Natural killer cell (primary cell): ENCODE measurements around the gene RPRML. TPM values are rescaled to one million over a fixed set of nuclear protein-coding genes. Genes with fewer than 3 reads are reported as not detected.
A peak's percentile ranks its signal among the peaks of the same experiment; 100 is the strongest.

Experiments
- ATAC-seq, 3 donors: fragments of 150-1000 bp in 2 of 3; fragments of 200-7000 bp in 1 of 3; cut with Tn5 transposase; 1 replicate in 1 of 3; 2 replicates in 2 of 3; pipeline ENCODE4 v1.10.0; 2021; ENCODE audit warnings: mild to moderate bottlenecking in 2 of 3, moderate library complexity in 2 of 3
- DNase-seq, 2 donors: peaks; one replicate each; pipeline versions ENCODE4 v3.0.0 to v3.0.0-alpha.2; 2013 to 2021; ENCODE audit warnings: mixed read lengths in 1 of 2
- H3K27ac ChIP-seq: one replicate; pipeline ENCODE4 v1.5.1; 2013; ENCODE audit warnings: mild to moderate bottlenecking, low read length
- H3K27me3 ChIP-seq: one replicate; pipeline ENCODE4 v1.6.1; 2013; ENCODE audit warnings: low read length; ENCODE audit not compliant: control insufficient read depth, insufficient read depth
- H3K36me3 ChIP-seq: one replicate; pipeline ENCODE4 v1.6.1; 2013; ENCODE audit warnings: low read length; ENCODE audit not compliant: control insufficient read depth, insufficient read depth
- H3K4me1 ChIP-seq: one replicate; pipeline ENCODE4 v1.6.1; 2013; ENCODE audit warnings: low read length; ENCODE audit not compliant: control insufficient read depth, insufficient read depth
- H3K4me3 ChIP-seq: one replicate; pipeline ENCODE4 v1.5.1; 2013; ENCODE audit warnings: low read length
- H3K9me3 ChIP-seq: one replicate; pipeline ENCODE4 v1.6.1; 2013; ENCODE audit warnings: low read length; ENCODE audit not compliant: control insufficient read depth, insufficient read depth
- H3K27ac Mint-ChIP-seq, 2 donors: one replicate each; pipeline ENCODE4 v1.8.0; 2022; ENCODE audit warnings: mild to moderate bottlenecking in 2 of 2, mixed read lengths in 2 of 2, moderate library complexity in 1 of 2
- H3K27me3 Mint-ChIP-seq, 2 donors: one replicate each; pipeline ENCODE4 v1.8.0; 2022; ENCODE audit warnings: low read depth in 2 of 2, mixed read lengths in 2 of 2
- H3K36me3 Mint-ChIP-seq: one replicate; pipeline ENCODE4 v1.8.0; 2022; ENCODE audit warnings: mixed read lengths
- H3K4me1 Mint-ChIP-seq, 2 donors: one replicate each; pipeline ENCODE4 v1.8.0; 2022; ENCODE audit warnings: mixed read lengths in 2 of 2
- H3K4me3 Mint-ChIP-seq: one replicate; pipeline ENCODE4 v1.8.0; 2022; ENCODE audit warnings: mild to moderate bottlenecking, moderate library complexity, mixed read lengths
- H3K9me3 Mint-ChIP-seq, 2 donors: one replicate each; pipeline ENCODE4 v1.8.0; 2022; ENCODE audit warnings: mixed read lengths in 2 of 2
- WGBS: methylation state at CpG from one replicate; pipeline ENCODE4 v1.1.7; 2013; ENCODE audit warnings: missing lambda C conversion rate; ENCODE audit not compliant: insufficient coverage; 5-methylcytosine and 5-hydroxymethylcytosine counted together
- intact Hi-C: fragments of 100-400 bp; cut with micrococcal nuclease; formaldehyde crosslinking; loops from one replicate; pipeline ENCODE4 v1.14.2; 2022
- total RNA-seq, 4 donors: library from RNA; stranded (reverse); fragments of 120-200 nt in 1 of 4; gene quantifications; one replicate each; pipeline versions ENCODE4 v1.2.3 to v1.2.4, GENCODE V29; 2013 to 2022
- TF ChIP-seq, protein P1 (sequence below): fragments of 200-600 bp; IDR thresholded peaks from one replicate; pipeline ENCODE4 v1.8.0; 2022; ENCODE audit warnings: antibody characterized with exemption

The RPRML gene
- total RNA-seq, 3 donors from 2014 or later (not counting 1 experiment from before 2014, with no cell fraction given): not detected

DNA sequence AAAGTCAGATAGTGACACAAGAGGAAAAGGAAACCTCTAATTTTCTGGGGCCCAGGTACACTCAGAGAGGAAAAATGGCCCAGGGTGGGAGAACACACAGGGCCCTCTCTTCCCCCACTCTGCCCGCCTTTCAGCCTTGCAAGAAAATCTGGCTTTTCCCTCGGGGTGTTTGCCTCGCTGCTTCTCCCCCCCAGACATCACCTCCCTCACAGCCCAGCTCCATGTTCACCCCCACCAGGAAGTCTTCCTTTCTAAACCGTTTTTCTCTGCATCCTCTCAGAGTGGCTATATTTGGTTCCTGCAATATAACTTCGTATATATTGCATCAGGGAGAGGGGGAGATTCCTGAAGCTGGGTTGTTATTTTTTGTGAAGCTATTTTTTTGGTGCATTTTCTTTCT lies 27.3 kb downstream of the RPRML start:
- Mint-ChIP-seq H3K36me3 (no peaks in the 10 kb centered on the region), H3K27me3 (peaks cover 0 to 8% of the 10 kb centered on the region in 2 donors), H3K4me3 (no peak overlapping the region), H3K9me3 (no peaks in the 10 kb centered on the region), H3K4me1 (peaks cover 3 to 7% of the 10 kb centered on the region in 2 donors), H3K27ac (no peak overlapping the region)
- TF ChIP-seq, protein P1, sequence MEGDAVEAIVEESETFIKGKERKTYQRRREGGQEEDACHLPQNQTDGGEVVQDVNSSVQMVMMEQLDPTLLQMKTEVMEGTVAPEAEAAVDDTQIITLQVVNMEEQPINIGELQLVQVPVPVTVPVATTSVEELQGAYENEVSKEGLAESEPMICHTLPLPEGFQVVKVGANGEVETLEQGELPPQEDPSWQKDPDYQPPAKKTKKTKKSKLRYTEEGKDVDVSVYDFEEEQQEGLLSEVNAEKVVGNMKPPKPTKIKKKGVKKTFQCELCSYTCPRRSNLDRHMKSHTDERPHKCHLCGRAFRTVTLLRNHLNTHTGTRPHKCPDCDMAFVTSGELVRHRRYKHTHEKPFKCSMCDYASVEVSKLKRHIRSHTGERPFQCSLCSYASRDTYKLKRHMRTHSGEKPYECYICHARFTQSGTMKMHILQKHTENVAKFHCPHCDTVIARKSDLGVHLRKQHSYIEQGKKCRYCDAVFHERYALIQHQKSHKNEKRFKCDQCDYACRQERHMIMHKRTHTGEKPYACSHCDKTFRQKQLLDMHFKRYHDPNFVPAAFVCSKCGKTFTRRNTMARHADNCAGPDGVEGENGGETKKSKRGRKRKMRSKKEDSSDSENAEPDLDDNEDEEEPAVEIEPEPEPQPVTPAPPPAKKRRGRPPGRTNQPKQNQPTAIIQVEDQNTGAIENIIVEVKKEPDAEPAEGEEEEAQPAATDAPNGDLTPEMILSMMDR: no peak
- H3K4me1 ChIP-seq: no peaks in the 10 kb centered on the region
- DNase-seq (no peak), ATAC-seq (no peak)
- no peaks in the 10 kb centered on the region for H3K9me3 ChIP-seq
- H3K4me3 ChIP-seq: no peak overlapping the region
- H3K36me3 ChIP-seq: no peaks in the 10 kb centered on the region
- no peaks in the 10 kb centered on the region for H3K27me3 ChIP-seq
- H3K27ac ChIP-seq: no peak overlapping the region
- intact Hi-C loops: no loop called here
- WGBS: 24% methylated on average over 3 of the region's 5 CpGs

DNA sequence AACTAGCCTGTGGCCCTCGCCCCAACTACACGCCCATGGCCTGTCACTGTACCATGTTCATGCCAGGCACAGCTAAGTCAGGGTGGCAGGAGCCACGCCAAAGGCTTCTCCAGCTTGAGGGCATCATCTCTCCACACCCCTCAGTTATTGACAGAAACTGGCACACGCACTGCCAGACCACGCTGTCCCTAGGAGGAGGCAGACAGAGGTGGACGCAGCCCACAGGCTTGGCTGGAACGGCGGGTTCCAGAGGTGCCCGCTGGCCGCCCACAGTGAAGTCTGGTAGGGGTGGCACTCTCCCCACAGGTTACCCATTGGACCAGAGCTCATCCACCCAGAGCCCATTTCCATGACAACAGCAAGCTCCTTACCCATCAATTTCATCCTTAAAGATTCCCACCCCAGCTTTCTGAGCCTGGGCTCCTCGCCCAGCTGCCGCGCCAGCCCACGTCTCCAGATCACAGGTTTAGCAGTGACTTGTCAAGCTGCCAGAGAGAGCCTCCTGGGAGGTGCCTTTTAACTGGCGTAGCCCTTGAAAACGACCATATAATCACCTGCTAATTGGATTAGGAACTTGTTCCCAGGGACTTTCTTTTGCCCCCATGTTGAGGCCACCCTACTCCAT lies 27.9 kb downstream of the RPRML start:
- no peaks in the 10 kb centered on the region for H3K27me3 ChIP-seq
- H3K4me3 ChIP-seq: no peak overlapping the region
- no peaks in the 10 kb centered on the region for H3K36me3 ChIP-seq
- no peaks in the 10 kb centered on the region for H3K36me3 Mint-ChIP-seq
- WGBS: 79% methylated on average over 16 of the region's 16 CpGs
- H3K4me1 ChIP-seq: no peaks in the 10 kb centered on the region
- no peak overlapping the region for H3K27ac ChIP-seq
- peaks cover 0 to 8% of the 10 kb centered on the region in 2 donors for H3K27me3 Mint-ChIP-seq
- no peaks in the 10 kb centered on the region for H3K9me3 Mint-ChIP-seq
- H3K4me3 Mint-ChIP-seq: no peak overlapping the region
- H3K4me1 Mint-ChIP-seq: peaks cover 5 to 7% of the 10 kb centered on the region in 2 donors
- TF ChIP-seq, protein P1: no peak
- no peak for ATAC-seq
- DNase-seq: no peak
- no peaks in the 10 kb centered on the region for H3K9me3 ChIP-seq
- no peak overlapping the region for H3K27ac Mint-ChIP-seq
- intact Hi-C loops: no loop called here

DNA sequence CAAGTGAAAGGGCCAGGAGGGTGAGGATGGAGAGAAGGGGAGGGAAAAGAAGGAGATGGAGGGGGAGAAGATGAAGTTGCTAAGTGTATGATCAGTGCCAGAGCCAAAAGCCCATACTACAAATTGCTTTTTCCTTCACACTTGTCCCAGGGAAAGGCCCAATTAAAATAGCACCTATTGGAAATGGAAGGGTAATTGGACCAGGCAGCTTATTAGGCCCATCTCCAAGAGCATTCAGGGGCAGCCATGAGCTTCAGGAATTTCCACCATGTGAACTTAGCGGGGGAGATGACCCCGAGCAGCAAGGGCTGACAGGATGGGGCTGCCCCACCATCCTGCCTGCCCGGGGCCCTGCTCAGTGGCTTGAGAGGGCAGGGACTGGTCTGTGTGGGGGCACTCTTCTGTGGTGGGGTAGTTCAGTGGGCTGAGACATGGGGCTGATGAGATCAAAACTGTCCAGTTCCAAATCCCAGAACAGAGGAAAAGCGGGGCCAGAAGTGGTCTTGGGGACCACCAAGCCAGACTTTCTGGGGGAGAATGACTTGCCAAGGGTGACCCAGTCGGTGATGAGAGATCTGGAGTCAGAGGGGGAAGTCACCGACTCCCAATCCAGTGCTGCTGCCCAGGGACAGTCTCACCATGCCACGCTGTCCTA lies 28.6 kb downstream of the RPRML start:
- Histone ChIP-seq H3K27ac (no peak overlapping the region), H3K4me1 (peaks cover 5% of the 10 kb centered on the region), H3K36me3 (no peaks in the 10 kb centered on the region), H3K9me3 (no peaks in the 10 kb centered on the region), H3K27me3 (no peaks in the 10 kb centered on the region), H3K4me3 (no peak overlapping the region)
- peak in 1 of 3 donors; percentile 38 for ATAC-seq
- Mint-ChIP-seq H3K4me3 (no peak overlapping the region), H3K4me1 (peaks cover 6 to 8% of the 10 kb centered on the region in 2 donors), H3K9me3 (no peaks in the 10 kb centered on the region), H3K27me3 (peaks cover 0 to 8% of the 10 kb centered on the region in 2 donors), H3K36me3 (no peaks in the 10 kb centered on the region), H3K27ac (no peak overlapping the region)
- intact Hi-C loops: no loop called here
- 83% methylated on average over 7 of the region's 7 CpGs for WGBS
- TF ChIP-seq, protein P1: no peak
- DNase-seq: no peak
